HUES48 (cell line): Measurements from ENCODE around the gene ARPIN.
"Not testable (repeated sequence)": the region's sequence is repeated elsewhere in the genome, so short reads cannot be mapped to it uniquely, and the experiment has no call there.

ENCODE experiments used
- H3K27ac ChIP-seq: one replicate; pipeline ENCODE4 v1.7.0; 2013; ENCODE audit warnings: low read depth, low read length, inconsistent platforms
- H3K27me3 ChIP-seq: 2 replicates; pipeline ENCODE4 v1.6.1; 2013; ENCODE audit warnings: mild to moderate bottlenecking, low read length; ENCODE audit not compliant: control insufficient read depth, insufficient read depth
- H3K36me3 ChIP-seq: 2 replicates; pipeline ENCODE4 v1.6.1; 2013; ENCODE audit warnings: low read length; ENCODE audit not compliant: control insufficient read depth, insufficient read depth
- H3K4me1 ChIP-seq: 2 replicates; pipeline ENCODE4 v1.6.1; 2013; ENCODE audit warnings: mild to moderate bottlenecking, low read length; ENCODE audit not compliant: control insufficient read depth, insufficient read depth
- H3K4me3 ChIP-seq: 2 replicates; pipeline ENCODE4 v1.5.1; 2013; ENCODE audit warnings: mild to moderate bottlenecking, low read depth, low read length
- H3K9ac ChIP-seq: 2 replicates; pipeline ENCODE4 v1.6.1; 2013; ENCODE audit warnings: mild to moderate bottlenecking, low read depth, low read length, moderate library complexity
- H3K9me3 ChIP-seq: 2 replicates; pipeline ENCODE4 v1.6.1; 2013; ENCODE audit warnings: low read length; ENCODE audit not compliant: control insufficient read depth, insufficient read depth

ARPIN gene

GRCh38 chr15:89876396-89877082, 36.2 kb downstream of the ARPIN start:
- Histone ChIP-seq H3K27ac (no peak overlapping the region), H3K9ac (no peak overlapping the region), H3K27me3 (no peaks in the 10 kb centered on the region), H3K4me3 (no peak overlapping the region), H3K36me3 (peaks cover 51% of the 10 kb centered on the region), H3K9me3 (no peaks in the 10 kb centered on the region), H3K4me1 (no peaks in the 10 kb centered on the region)

GRCh38 chr15:89875741-89876140, 37.0 kb downstream of the ARPIN start:
- H3K27me3 ChIP-seq = no peaks in the 10 kb centered on the region
- H3K9ac ChIP-seq = no peak overlapping the region
- peaks cover 52% of the 10 kb centered on the region for H3K36me3 ChIP-seq
- no peaks in the 10 kb centered on the region for H3K9me3 ChIP-seq
- no peak overlapping the region for H3K4me3 ChIP-seq
- no peak overlapping the region for H3K27ac ChIP-seq
- H3K4me1 ChIP-seq = no peaks in the 10 kb centered on the region

- Histone ChIP-seq H3K27ac (no peak overlapping the region), H3K4me3 (no peak overlapping the region), H3K36me3 (peaks cover 55% of the 10 kb centered on the region), H3K9me3 (no peaks in the 10 kb centered on the region), H3K9ac (no peak overlapping the region), H3K27me3 (no peaks in the 10 kb centered on the region), H3K4me1 (no peaks in the 10 kb centered on the region)
Measured at GRCh38 chr15:89874926-89875564, 37.7 kb downstream of the ARPIN start.

- no peaks in the 10 kb centered on the region for H3K4me1 ChIP-seq
- no peaks in the 10 kb centered on the region for H3K9me3 ChIP-seq
- no peak overlapping the region for H3K27ac ChIP-seq
- H3K9ac ChIP-seq = no peak overlapping the region
- peaks cover 37% of the 10 kb centered on the region for H3K36me3 ChIP-seq
- no peak overlapping the region for H3K4me3 ChIP-seq
- H3K27me3 ChIP-seq = no peaks in the 10 kb centered on the region
Measured at GRCh38 chr15:89870688-89871288, 42.0 kb downstream of the ARPIN start.

GRCh38 chr15:89870006-89870405, 42.7 kb downstream of the ARPIN start:
- Histone ChIP-seq H3K36me3 (peaks cover 45% of the 10 kb centered on the region), H3K9ac (no peak overlapping the region), H3K4me3 (no peak overlapping the region), H3K9me3 (no peaks in the 10 kb centered on the region), H3K27me3 (no peaks in the 10 kb centered on the region), H3K27ac (no peak overlapping the region), H3K4me1 (no peaks in the 10 kb centered on the region)

GRCh38 chr15:89869490-89869889, 43.3 kb downstream of the ARPIN start:
- H3K27ac ChIP-seq, H3K4me1 ChIP-seq, H3K9ac ChIP-seq, H3K27me3 ChIP-seq, H3K4me3 ChIP-seq, H3K9me3 ChIP-seq: not testable (repeated sequence)
- H3K36me3 ChIP-seq = peaks cover 45% of the 10 kb centered on the region

GRCh38 chr15:89864958-89865739, 47.6 kb downstream of the ARPIN start:
- Histone ChIP-seq H3K27me3 (no peaks in the 10 kb centered on the region), H3K9me3 (no peaks in the 10 kb centered on the region), H3K9ac (no peak overlapping the region), H3K4me1 (no peaks in the 10 kb centered on the region), H3K4me3 (no peak overlapping the region), H3K36me3 (peaks cover 56% of the 10 kb centered on the region), H3K27ac (no peak overlapping the region)

GRCh38 chr15:89863918-89864317, 48.8 kb downstream of the ARPIN start:
- Histone ChIP-seq H3K9me3 (no peaks in the 10 kb centered on the region), H3K27ac (no peak overlapping the region), H3K4me3 (no peak overlapping the region), H3K36me3 (peaks cover 52% of the 10 kb centered on the region), H3K27me3 (no peaks in the 10 kb centered on the region), H3K9ac (no peak overlapping the region), H3K4me1 (no peaks in the 10 kb centered on the region)

GRCh38 chr15:89860891-89861290, 51.9 kb downstream of the ARPIN start:
- H3K36me3 ChIP-seq = peaks cover 63% of the 10 kb centered on the region
- H3K27ac ChIP-seq = no peak overlapping the region
- H3K4me3 ChIP-seq = no peak overlapping the region

GRCh38 chr15:89860431-89860830, 52.3 kb downstream of the ARPIN start:
- Histone ChIP-seq H3K9me3 (peaks cover 3% of the 10 kb centered on the region; the same call in 1 of the 2 replicates), H3K27ac (no peak overlapping the region), H3K27me3 (no peaks in the 10 kb centered on the region), H3K36me3 (peaks cover 58% of the 10 kb centered on the region), H3K4me1 (no peaks in the 10 kb centered on the region), H3K9ac (no peak overlapping the region), H3K4me3 (no peak overlapping the region)

More at GRCh38 chr15:89860891-89861290, 51.9 kb downstream of the ARPIN start:
- peaks cover 2% of the 10 kb centered on the region; the same call in 1 of the 2 replicates for H3K9me3 ChIP-seq
- no peaks in the 10 kb centered on the region for H3K27me3 ChIP-seq
- no peak overlapping the region for H3K9ac ChIP-seq
- no peaks in the 10 kb centered on the region for H3K4me1 ChIP-seq
